A549 treated with CORT108297 at 1 μM for 4 hours (cell line): ENCODE measurements around the gene ZFYVE9. TPM values are rescaled to one million over a fixed set of nuclear protein-coding genes. Genes with fewer than 3 reads are reported as not detected.

Source experiments
- total RNA-seq: library from RNA; stranded (reverse); fragments of 200-300 nt; extraction: Qiagen RNA extraction; gene quantifications from 5 replicates; pipeline ENCODE4 v1.2.3, GENCODE V29; 2022

Gene ZFYVE9
- total RNA-seq = 6.9 to 9.0 TPM (median 7.1 TPM) in 5 replicates

GRCh38 chr1:52141513-52142219 is at the start of gene ZFYVE9:
Gene ZFYVE9 (plus strand): TSS chr1:52142089. CDS start chr1:52233207, 91,118 bp downstream.

GRCh38 chr1:52365746-52366516 is 224.0 kb downstream of the ZFYVE9 start, which contains the start of gene CC2D1B:
Gene CC2D1B (minus strand): TSS chr1:52366205. CDS start chr1:52364620, 1,585 bp downstream.

Other genes starting within 250 kb of the ZFYVE9 start
- 5.1 to 9.9 TPM (median 6.0 TPM) in 5 replicates for gene RAB3B, start 151.4 kb upstream of the ZFYVE9 start, total RNA-seq
- gene KTI12, start 108.3 kb upstream of the ZFYVE9 start, total RNA-seq = 16.0 to 19.4 TPM (median 16.8 TPM) in 5 replicates
- gene TXNDC12, start 86.9 kb upstream of the ZFYVE9 start, total RNA-seq = 35.3 to 44.1 TPM (median 40.0 TPM) in 5 replicates
- 28.5 to 42.5 TPM (median 31.7 TPM) in 5 replicates for gene BTF3L4, start 85.8 kb upstream of the ZFYVE9 start, total RNA-seq
- gene CC2D1B, start 224.1 kb downstream of the ZFYVE9 start, total RNA-seq = 14.3 to 18.1 TPM (median 17.8 TPM) in 5 replicates